GM21619 (cell line): ENCODE results near the gene CACNA1C.
"Not testable (repeated sequence)": the region's sequence is repeated elsewhere in the genome, so short reads cannot be mapped to it uniquely, and the experiment has no call there.

Experiments used
- ATAC-seq: cut with Tn5 transposase; IDR thresholded peaks from one replicate; pipeline ENCODE4 v1.9.1; 2021; ENCODE audit not compliant: unreplicated experiment

CACNA1C gene

DNA sequence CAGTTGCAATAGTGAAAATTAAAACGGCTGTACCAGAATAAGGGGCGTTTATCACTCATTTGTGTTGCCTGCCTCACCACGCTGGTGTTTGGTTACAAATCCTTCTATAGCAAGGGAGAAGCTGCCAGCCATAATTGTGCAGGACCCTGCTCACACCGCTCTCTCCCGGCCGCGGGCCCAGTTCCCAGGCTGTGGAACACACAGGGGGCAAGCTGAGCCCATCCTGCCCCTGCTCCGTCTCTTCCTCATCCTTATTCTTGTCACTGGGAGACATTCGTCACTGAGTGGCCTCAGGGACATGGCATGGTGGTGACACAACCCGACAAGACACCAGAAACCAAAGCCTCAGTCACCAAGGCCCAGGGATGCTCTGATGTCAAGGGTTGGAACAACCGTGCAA lies 625.6 kb downstream of the CACNA1C start:
- ATAC-seq = no peak

DNA sequence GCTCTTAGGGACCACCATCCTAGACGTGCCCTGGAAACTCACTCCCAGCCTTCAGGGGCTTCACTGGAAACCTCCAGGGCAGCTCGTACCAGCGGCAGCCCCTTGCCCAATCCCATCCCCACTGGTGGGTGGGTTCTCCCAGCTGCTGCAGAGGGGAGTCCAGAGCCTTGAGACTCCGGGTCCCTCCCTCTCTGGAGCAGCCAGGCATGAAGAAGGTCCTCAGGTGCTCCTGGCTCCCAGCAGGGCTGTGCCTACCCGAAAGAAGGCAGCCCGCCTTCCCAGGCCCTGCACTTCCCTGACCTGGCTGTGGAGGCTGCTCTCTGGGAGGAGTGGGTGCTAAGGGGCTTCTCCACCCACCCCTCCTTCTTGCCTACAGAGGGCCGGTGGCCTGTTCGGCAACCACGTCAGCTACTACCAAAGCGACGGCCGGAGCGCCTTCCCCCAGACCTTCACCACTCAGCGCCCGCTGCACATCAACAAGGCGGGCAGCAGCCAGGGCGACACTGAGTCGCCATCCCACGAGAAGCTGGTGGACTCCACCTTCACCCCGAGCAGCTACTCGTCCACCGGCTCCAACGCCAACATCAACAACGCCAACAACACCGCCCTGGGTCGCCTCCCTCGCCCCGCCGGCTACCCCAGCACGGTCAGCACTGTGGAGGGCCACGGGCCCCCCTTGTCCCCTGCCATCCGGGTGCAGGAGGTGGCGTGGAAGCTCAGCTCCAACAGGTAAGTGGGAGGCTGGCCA lies 626.5 kb downstream of the CACNA1C start:
- no peak for ATAC-seq

DNA sequence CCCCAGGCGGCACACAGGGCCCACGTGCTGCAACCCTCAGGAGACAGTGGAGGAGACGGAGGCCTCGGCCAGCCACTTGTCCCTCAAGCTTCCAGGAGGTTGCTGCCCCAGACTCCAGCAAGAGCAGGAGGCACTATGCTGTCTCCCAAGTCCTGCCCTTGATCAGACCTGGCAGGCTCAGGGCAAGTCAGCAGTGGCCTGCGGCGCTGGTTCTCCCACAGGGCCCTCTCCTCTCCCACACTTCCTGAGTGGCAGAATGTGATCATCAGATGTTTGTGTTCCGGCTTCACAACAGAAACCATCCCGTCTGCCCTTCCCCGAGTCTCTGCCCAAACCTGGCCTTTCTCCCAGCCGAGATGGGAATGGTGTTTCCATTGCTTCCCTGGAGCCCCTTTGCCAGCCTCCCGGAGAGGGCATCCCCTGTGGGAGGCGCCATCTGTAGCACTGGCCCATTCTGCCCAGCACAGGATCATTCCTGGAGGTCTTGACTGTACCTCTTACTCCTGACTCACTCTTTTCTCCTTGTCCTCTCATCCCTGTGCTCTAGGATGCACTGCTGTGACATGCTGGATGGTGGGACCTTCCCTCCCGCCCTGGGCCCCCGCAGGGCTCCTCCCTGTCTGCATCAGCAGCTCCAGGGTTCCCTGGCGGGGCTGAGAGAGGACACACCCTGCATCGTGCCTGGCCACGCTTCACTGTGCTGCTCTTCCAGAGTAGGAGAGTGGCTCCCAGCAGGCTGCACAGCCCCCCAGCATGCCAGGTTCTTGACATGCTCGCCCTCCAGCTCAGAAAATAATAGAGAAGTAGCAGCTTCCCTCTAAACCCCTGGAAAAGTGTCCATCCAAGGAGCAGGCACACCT lies 627.3 kb downstream of the CACNA1C start:
- ATAC-seq = no peak

- ATAC-seq = no peak
Observed at GRCh38 chr12:2680676-2681039, 627.9 kb downstream of the CACNA1C start.

GRCh38 chr12:2681450-2682205 lies 628.8 kb downstream of the CACNA1C start:
- no peak for ATAC-seq

DNA sequence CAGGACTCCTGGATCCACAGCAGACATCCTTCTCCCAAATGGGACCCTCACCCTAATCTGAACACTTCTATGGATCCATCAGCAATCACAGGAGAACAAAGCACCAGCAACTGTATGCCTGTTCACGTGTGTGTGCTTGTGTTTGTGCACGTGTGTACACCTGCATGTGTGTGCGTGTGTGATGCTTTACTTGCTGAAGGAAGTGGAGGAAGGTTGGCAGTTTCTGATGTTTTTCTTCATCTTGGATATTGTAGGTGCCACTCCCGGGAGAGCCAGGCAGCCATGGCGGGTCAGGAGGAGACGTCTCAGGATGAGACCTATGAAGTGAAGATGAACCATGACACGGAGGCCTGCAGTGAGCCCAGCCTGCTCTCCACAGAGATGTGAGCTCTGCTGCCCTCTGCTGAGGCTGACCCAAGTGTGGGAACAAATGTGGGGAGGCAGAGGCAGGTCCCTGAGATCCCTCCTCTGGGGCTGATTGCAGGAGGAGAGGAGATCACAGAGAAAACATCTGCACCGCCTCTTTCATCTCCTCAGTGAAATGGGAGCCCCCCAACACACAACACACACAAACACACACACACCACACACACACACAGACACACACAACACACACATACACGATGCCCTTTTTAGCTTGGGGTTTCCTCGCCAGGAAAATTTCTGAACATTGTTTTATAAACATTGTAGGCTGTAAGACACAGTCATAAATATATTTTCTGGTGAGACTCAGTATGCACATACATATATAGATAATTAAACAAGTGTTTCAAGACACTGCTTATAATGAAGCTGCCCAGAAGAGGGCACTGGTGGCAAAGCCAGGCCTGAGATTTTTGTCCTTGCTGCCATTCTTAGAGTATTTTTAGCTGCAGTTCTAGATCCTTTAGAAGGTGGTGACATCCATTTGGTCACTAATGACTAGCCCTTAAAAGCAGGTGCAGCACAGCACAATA lies 629.8 kb downstream of the CACNA1C start:
- ATAC-seq = no peak

DNA sequence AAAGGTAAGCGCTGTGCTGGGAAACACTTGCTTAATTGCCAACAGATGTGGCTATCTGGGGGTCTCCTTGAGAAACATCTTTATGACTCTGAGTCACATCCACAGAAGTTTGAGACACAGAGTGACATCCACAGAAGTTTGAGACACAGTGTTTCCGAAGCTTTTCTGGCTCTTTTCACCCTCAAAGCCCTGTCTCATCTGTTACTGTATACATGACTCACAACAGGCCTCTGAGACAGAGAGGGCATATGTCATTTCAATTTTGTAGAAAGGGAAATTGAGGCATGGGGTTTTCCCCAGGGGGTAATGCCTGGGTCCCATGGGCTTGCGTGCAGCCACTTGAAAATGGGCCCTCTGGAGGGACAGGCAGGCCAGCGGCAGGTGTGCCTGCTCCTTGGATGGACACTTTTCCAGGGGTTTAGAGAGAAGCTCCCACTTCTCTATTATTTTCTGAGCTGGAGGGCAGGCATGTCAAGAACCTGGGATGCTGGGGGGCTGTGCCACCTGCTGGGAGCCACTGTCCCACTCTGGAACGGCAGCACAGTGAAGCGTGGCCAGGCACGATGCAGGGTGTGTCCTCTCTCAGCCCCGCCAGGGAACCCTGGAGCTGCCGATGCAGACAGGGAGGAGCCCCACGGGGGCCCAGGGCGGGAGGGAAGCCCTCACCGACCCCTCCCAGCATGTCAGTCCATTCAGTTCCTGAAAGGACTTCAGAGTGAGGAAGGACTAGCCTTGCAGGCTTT lies 630.7 kb downstream of the CACNA1C start:
- no peak for ATAC-seq

DNA sequence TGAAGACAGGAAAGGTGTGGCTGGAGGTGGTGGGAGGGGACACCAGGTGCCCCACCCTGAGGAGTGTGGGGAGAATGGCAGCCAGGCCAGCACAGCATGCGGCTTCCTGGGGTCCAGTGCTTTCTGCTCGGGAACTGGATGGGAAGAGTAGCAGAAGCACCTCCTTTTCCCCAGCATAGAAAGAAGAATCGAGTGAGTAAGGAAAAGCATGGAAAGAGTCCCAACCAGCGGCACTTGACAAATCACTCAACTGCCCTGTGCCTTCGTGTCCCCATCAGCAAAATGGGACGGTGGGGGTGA lies 631.2 kb downstream of the CACNA1C start:
- ATAC-seq = not testable (repeated sequence)

DNA sequence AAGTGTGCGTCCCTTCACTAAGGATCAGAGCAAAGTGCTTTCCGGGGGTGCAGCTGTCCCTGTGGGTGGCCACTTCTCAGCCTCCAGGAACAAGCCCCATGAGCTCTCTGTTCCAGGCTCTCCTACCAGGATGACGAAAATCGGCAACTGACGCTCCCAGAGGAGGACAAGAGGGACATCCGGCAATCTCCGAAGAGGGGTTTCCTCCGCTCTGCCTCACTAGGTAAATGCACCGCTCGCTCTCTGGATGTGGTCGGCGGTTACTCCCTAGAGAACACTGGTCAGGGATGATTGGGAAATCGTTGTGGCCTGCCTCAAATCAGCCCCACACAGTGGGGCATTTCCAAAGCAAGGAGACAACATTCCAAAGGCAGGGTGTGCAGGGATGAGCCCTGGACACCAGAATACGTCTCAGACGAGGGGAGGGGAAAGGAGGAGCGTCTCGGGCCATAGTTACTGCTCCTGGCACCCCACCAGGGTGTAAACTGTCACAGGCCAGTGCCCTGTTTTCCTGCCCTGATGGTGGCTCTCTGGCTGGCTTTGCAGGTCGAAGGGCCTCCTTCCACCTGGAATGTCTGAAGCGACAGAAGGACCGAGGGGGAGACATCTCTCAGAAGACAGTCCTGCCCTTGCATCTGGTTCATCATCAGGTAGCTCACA lies 633.0 kb downstream of the CACNA1C start:
- ATAC-seq = not testable (repeated sequence)

- no peak for ATAC-seq
Observed at GRCh38 chr12:2686280-2686646, 633.5 kb downstream of the CACNA1C start.

- ATAC-seq = no peak
Observed at GRCh38 chr12:2687058-2687457, 634.3 kb downstream of the CACNA1C start.

- ATAC-seq = no peak
Observed at GRCh38 chr12:2687726-2688125, 634.9 kb downstream of the CACNA1C start.

- no peak for ATAC-seq
Observed at GRCh38 chr12:2688381-2688931, 635.7 kb downstream of the CACNA1C start.

- ATAC-seq = no peak
Observed at GRCh38 chr12:2689393-2689792, 636.6 kb downstream of the CACNA1C start.

DNA sequence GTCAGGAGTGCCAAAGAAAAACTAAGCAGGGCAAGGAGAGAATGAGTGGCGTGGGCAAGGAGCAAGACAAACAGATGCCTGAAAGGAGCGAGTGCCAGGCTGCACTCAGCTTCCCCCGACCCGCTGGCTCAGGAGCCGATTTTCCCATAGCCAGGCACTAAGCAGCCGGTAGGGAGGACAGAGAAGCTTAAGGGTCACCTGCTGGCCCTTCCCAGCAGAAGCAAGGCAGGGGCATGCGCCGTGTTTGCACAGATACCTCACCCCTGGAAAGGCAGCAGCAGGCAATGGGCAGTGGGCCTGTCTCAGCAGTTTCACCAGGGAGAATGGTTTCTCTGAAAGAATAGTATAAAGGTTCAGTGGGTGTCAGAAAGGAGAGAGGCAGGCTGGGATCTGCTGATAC lies 637.1 kb downstream of the CACNA1C start:
- no peak for ATAC-seq

DNA sequence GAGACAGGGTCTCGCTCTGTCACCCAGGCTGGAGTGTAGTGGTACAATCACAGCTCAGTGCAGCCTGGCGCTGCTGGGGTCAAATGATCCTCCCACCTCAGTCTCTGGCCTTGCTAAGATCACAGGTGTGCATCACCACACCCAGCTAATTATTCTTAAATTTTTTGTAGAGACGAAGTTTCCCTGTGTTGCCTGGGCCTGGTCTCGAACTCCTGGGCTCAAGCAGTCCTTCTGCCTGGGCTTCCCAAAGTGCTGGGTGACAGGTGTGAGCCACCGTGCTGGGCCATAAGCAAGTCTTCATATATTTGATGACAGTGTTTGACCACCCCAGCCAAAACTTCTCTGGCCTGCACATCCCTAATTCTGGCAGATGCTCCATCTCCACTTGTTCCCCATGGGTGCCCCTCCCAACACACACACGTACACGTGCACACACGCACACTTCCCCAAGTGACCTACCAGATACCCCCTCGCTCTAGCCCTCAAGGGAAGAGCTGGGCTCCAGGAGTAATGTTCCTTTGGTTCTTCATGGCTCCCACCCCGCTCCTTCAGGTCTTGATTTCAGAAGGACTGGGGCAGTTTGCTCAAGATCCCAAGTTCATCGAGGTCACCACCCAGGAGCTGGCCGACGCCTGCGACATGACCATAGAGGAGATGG lies 637.7 kb downstream of the CACNA1C start:
- no peak for ATAC-seq

DNA sequence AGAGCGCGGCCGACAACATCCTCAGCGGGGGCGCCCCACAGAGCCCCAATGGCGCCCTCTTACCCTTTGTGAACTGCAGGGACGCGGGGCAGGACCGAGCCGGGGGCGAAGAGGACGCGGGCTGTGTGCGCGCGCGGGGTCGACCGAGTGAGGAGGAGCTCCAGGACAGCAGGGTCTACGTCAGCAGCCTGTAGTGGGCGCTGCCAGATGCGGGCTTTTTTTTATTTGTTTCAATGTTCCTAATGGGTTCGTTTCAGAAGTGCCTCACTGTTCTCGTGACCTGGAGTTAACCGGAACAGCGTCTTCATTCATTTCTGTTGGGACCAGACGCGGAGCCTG lies 638.2 kb downstream of the CACNA1C start:
- ATAC-seq = peak; percentile 17

- peak; percentile 79 for ATAC-seq
Observed at GRCh38 chr12:2691345-2692071, 638.7 kb downstream of the CACNA1C start.
